ENCODE results near the gene PREPL. TPM values are rescaled to one million over a fixed set of nuclear protein-coding genes. Genes with fewer than 3 reads are reported as not detected.
A peak's percentile ranks its signal among the peaks of the same experiment; 100 is the strongest.

PREPL gene
- total RNA-seq, 2 donors from 2014 or later: 24.4 to 46.5 TPM

- DNase-seq (no peak), ATAC-seq (no peak)
- no peaks in the 10 kb centered on the region for H3K36me3 ChIP-seq (replicated peaks in 1 of 2; ENCODE audit: insufficient read depth in 1 of 2, low read depth in 2 of 2)
- H3K27me3 ChIP-seq: no peaks in the 10 kb centered on the region
- 77 to 79% methylated on average over 2 of the region's 2 CpGs for WGBS, 2 donors
- peaks cover 8% of the 10 kb centered on the region for H3K4me1 ChIP-seq
- H3K27ac ChIP-seq: peak overlapping the region in 1 of 4 donors; percentile 28
- TF ChIP-seq POLR2A (IDR thresholded peaks at IDR 0.05): no peak
- no peak for TF ChIP-seq CTCF (IDR thresholded peaks at IDR 0.05)
- intact Hi-C loops (cut with DNase I): no loop called here
- H3K9me3 ChIP-seq: no peaks in the 10 kb centered on the region
- no peak overlapping the region for H3K4me3 ChIP-seq
Measured at GRCh38 chr2:44273596-44273995, 87.7 kb downstream of the PREPL start.

DNA sequence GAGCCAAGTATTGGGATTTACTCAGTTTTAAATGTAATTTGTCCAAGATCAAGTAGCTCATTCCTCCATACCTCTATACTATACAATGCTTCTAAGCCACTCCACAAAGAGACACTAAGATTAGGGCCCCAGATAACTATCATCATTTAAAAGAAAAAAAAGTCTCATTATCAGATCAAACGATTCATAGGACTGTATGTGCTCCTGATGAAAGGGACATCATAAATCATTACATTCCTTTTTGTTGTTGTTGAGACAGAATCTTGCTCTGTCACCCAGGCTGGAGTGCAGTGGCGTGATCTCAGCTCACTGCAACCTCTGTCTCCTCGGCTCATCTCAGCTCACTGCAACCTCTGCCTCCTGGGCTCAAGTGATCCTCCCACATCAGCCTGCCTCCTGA, 88.2 kb downstream of the PREPL start:
- 67 to 68% methylated on average over 3 of the region's 3 CpGs for WGBS, 2 donors
- Histone ChIP-seq H3K4me3 (no peak overlapping the region), H3K9me3 (no peaks in the 10 kb centered on the region), H3K36me3 (replicated peaks in 1 of 2; ENCODE audit: insufficient read depth in 1 of 2, low read depth in 2 of 2) (no peaks in the 10 kb centered on the region), H3K27me3 (no peaks in the 10 kb centered on the region), H3K27ac (peak overlapping the region in 1 of 4 donors; percentile 28), H3K4me1 (peaks cover 8% of the 10 kb centered on the region)
- intact Hi-C loops (cut with DNase I): no loop called here
- DNase-seq (no peak), ATAC-seq (no peak)
- TF ChIP-seq POLR2A (IDR thresholded peaks at IDR 0.05): no peak
- TF ChIP-seq CTCF (IDR thresholded peaks at IDR 0.05): no peak

- DNase-seq (no peak), ATAC-seq (no peak)
- 94 to 95% methylated on average over 7 of the region's 7 CpGs for WGBS, 2 donors
- H3K4me3 ChIP-seq: no peak overlapping the region
- H3K9me3 ChIP-seq: no peaks in the 10 kb centered on the region
- intact Hi-C loops (cut with DNase I): no loop called here
- H3K36me3 ChIP-seq (replicated peaks in 1 of 2; ENCODE audit: insufficient read depth in 1 of 2, low read depth in 2 of 2): no peaks in the 10 kb centered on the region
- no peaks in the 10 kb centered on the region for H3K27me3 ChIP-seq
- no peak overlapping the region for H3K27ac ChIP-seq
- TF ChIP-seq POLR2A (IDR thresholded peaks at IDR 0.05): no peak
- TF ChIP-seq CTCF (IDR thresholded peaks at IDR 0.05): no peak
- peaks cover 8% of the 10 kb centered on the region for H3K4me1 ChIP-seq
Measured at GRCh38 chr2:44271296-44271695, 90.0 kb downstream of the PREPL start.

GRCh38 chr2:44269831-44270230, 91.5 kb downstream of the PREPL start:
- Histone ChIP-seq H3K9me3 (no peaks in the 10 kb centered on the region), H3K27me3 (no peaks in the 10 kb centered on the region), H3K4me1 (peaks cover 17% of the 10 kb centered on the region), H3K4me3 (no peak overlapping the region), H3K27ac (peak overlapping the region in 1 of 4 donors; percentile 44), H3K36me3 (replicated peaks in 1 of 2; ENCODE audit: insufficient read depth in 1 of 2, low read depth in 2 of 2) (no peaks in the 10 kb centered on the region)
- TF ChIP-seq CTCF (IDR thresholded peaks at IDR 0.05) (no peak), POLR2A (IDR thresholded peaks at IDR 0.05) (no peak)
- ATAC-seq: no peak
- intact Hi-C loops (cut with DNase I): no loop called here
- DNase-seq: no peak
- 40 to 48% methylated on average over 1 of the region's 1 CpG for WGBS, 2 donors

DNA sequence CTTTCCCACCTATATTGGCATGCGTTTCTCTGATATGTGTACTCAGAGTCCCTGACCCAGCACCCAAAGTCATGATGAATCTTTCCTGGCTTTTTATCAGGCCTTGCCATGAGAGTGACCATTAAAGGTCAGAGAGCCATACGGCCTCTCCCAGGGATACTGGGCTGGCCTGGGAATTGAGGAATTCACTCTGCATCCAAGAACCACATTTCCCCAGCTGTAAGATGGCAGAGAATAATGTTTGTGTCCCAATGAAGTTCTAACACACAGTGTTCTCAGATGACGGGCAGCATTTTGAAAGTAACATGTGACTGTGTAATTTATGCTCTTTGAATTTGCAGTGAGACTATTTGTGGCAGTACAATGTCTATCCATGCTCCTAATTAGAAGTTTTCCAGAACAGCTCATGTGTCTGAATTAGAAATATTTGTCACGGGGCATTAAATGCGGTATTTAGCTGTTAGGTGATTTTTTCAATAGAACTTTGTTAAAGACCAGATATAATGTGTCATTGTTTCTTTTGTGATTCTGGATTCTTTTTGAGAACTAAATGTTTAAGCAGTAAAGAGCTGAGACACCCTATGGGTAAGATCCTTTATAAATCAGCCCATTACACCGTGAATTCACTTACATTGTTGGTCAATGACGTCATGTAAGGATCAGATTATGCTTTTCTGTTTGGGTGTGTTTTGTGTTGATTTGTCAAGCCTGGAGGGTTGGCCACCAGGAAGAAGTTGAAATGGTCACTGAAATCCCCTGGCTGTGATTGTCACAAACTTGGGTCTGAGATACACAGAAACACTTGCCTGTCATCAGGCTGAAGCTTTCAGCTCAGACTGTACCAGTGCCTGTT, 93.3 kb downstream of the PREPL start:
- Histone ChIP-seq H3K4me3 (no peak overlapping the region), H3K27ac (peak overlapping the region; percentile 9 to 75 (median 65)), H3K4me1 (peaks cover 17% of the 10 kb centered on the region), H3K27me3 (no peaks in the 10 kb centered on the region), H3K36me3 (replicated peaks in 1 of 2; ENCODE audit: insufficient read depth in 1 of 2, low read depth in 2 of 2) (no peaks in the 10 kb centered on the region), H3K9me3 (no peaks in the 10 kb centered on the region)
- no peak for DNase-seq
- ATAC-seq: peak; percentile 69
- WGBS, 2 donors: 58 to 60% methylated on average over 7 of the region's 7 CpGs
- TF ChIP-seq POLR2A (IDR thresholded peaks at IDR 0.05): no peak
- TF ChIP-seq CTCF (IDR thresholded peaks at IDR 0.05): no peak
- intact Hi-C loops (cut with DNase I): no loop called here
